Measurements from ENCODE around the gene SLC9A8.
"Not testable (repeated sequence)": the region's sequence is repeated elsewhere in the genome, so short reads cannot be mapped to it uniquely, and the experiment has no call there.

The SLC9A8 gene

DNA sequence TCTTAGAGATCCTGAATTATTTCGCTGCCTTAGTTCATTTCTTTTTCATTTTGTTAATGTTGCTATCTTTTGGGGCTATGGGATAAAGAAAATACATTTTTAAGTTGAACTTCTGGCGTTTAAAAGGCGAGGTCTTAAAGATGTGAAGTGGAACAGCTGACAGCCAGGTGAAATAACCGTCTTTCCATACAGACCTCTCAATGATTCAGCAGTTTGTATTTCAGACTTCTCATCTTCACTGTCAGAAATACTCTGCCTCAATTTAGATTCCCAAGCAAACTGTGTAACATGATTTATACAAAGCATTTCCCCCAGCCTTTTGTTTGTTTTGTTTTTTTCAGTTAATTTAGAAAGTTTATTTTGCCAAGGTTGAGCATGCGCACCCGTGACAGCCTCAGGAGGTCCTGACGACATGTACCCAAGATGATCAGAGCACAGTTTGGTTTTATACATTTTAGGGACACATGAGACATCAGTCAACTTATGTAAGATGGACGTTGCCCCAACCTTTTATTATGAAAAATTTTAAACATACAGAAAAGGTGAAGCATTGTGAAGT, 40.0 kb downstream of the SLC9A8 start:
- no peak for DNase-seq

DNA sequence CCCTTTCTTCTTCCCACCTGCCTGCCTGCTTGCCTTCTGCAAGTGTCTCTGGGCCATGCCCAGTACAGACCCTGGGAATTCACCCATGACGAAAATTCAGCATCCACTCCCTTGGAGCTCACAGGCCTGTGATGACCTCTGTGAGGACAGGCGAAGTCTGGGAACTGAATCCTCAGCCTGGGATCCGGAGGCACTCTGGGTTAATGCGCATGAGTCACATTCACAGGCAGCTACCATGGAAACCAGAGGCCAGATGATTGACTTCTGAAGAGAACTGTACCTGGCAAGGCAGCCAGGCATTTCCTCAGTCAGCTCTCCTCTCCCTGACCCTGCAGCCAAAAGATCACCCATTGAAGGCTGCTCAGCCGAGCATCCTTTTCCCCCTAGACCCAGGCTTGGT, 41.0 kb downstream of the SLC9A8 start:
- no peak for DNase-seq

DNA sequence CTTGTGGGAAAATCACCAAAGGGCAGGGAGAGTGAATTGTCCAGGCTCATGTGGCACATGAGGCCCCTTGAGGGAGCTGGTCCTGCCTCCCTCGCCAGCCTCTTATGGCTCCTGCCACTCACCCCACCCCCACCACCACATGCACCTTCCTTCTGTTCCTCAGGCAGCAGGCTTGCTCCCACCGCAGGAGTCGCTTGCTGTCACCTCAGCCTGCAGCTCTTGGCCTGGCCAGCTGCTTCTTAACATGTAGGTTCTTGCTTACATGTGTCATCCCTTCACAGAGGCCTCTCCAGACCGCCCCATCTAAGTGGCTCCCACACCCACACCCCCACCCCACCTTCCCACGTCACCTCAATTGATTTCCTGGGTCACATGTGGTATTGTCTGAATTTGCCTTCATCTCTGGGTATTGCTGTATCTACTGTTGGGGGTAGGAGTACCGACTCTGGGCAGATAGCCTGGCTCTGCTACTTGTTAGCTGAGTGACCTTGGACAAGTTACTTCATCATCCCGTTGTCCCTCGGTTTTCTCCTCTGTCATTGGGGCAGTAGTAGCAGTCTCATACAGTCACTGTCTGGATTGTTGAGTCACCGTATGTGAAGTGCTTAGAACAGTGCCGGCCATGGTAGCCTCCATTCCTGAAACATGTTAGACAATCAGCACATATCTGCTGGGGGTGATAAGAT, 41.7 kb downstream of the SLC9A8 start:
- no peak for DNase-seq

DNA sequence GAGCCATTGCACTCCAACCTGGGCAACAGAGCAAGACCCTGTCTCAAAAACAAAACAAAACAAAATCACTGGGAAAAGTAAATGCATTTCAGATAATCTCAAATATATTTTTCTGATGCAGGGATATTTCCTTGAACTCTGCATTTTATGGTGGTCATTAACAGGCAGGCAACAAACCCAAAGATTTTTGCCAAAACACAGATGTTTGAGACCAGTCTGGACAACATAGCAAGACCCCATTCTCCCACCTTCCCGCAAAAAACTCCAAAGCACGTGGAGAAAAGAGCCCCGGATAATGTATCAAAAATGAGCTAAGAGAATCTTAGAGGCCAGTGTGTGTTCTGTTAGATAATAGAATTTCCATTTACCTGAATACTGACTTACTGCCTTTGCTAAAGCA, 44.3 kb downstream of the SLC9A8 start:
- DNase-seq = no peak

DNA sequence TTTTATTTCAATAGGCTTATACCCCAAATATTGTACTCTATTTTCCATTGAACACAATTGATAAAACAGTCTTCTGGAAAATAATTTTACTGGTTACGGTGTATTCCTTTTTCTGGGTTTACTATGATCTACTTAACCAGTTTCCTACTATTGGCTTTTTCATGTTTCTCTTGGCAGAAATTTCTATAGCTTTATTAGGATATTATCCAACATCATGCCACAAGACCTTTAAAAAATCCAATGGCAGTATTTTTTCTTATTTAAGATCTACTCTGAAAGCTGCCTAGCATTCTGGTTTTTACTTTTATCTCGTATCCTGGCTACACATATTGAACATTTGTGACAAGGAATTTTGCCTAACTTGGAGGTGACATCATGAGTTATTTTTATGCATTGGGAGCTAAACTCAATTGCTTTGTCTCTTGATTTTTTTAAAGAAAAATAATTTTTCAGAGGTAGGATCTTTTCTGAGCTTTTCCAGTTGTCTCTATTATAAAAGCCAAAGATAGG, 45.5 kb downstream of the SLC9A8 start:
- DNase-seq = no peak

DNA sequence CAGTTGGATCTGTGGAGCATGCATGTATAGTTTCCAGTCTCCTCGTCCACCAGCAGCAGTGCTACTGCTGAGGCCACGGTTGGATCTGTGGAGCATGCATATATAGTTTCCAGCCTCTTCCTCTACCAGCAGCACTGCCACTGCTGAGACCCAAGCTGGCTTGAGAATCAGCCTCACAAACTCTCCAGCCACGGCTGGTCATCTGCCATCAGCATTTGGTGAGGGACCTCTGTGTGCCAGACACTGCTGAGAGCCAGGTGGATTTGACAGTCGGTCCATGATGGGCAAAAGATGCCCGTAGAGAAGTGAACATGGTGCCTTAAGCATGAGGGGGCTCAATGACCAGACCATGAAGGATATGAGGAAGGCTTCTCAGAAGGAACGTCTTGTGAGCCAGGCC, 46.4 kb downstream of the SLC9A8 start:
- no peak for DNase-seq

DNA sequence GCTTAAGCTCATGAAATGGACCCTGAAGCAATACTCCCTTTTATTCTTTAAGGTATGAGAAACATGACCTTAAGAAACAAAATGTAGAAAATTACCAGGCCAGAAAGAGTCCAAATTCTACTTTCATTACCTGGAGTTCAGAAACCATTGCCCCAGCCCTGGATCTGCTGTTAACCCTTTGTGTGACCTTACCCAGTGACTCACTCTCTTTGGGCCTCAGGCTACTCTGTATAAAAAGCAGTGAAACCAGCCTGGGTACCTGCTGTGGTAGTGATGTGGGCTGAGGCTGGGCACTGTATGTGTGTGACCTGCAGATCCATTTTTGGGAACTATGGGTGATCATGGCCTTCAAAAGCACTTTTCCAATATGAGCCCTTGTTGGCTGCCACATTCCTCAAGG, 47.2 kb downstream of the SLC9A8 start:
- no peak for DNase-seq

DNA sequence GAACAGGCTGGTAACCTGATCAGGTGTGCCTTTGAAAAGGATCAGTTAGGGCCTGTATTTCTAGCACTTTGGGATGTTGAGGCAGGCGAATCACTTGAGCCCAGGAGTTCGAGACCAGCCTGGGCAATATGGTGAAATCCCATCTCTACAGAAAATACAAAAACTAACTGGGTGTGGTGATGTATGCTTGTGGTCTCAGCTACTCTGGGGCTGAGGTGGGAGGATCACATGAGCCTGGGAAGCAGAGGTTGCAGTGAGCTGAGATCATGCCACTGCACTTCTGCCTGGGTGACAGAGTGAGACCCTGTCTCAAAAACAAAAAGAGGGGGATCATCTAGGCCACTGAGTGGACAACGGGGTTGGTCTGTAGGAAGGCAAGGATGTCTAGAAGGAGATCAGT, 48.6 kb downstream of the SLC9A8 start:
- not testable (repeated sequence) for DNase-seq

DNA sequence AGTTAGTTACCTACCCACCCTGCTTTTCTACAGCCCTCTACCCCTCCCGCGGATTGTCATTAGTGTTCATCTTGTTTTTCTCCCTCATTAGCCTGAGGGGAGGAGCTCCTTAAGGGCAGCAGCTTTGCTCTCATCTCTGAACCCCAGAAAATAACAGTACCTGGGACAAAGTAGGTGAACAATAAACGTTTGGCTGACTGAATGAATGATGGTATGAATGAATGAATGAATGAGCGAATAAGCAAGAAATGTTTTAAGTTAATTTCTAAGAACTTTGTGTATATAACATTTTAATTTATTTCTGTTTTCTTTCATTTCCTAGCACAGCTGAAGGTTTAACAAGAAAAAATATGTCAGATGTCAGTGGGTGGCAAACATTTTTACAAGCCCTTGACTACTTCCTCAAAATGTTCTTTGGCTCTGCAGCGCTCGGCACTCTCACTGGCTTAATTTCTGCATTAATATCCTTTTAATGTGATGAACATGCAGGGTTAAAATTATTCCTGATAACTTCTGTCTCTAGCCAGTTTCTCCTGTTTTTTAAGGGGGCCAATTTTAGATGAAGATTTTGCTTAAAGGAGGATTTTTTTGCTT, 50.1 kb downstream of the SLC9A8 start:
- DNase-seq = no peak

DNA sequence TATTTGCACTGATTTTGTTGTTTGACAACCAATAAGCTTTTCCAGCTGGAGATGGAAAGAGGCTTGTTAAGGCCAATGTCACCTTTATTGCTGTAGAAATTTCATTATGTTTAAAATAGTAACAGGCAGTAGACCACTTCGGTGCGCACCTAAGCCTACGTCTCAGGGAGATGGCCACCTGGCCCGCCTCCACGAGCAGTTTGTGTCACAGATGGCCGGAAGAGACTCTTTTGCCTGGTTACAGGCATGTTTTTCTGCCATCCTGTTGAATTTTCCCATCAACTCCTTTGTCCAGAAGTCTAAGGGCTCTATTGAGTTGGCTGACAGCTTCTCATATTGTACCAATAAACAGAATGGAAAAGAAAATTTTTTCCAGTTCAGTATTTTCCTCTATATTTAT, 51.0 kb downstream of the SLC9A8 start:
- no peak for DNase-seq

DNA sequence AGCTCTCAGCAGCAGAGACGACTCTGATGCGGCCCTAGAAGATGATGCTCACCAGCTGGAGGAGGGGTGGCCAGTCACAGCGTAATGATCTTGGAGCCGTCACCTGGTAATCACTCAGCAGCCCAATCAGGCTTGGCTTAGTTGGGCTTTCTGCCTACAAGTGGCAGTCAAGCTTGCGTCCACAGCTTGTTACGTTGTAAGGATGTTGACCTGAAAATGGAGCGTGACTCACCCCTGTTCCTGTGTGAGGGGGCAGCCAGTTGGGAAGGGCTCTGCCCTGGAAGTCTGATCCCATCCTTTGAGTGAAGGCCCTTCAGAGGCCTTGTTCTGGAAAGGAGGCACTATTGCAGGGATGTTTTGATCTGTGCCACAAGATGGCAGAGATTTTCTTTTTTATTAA, 52.9 kb downstream of the SLC9A8 start:
- no peak for DNase-seq

DNA sequence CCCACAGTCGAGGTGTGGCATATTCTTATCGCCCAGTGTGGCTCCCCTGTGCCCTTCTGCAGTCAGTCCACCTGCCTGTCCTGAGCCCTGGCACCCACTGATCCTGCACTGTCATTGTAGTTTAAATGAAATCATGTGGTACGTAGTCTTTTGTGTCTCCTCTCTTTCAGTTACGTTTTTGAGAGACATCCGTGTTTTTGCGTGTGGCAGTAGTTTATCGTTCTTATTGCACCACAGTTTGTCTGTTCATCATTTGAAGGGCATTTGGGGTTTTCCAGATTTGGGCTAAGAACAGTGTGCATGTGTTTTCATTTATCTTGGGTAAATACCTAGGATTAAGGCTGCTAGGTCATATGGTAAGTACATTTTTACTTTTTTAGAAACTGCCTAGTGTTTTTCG, 53.4 kb downstream of the SLC9A8 start:
- DNase-seq = no peak

DNA sequence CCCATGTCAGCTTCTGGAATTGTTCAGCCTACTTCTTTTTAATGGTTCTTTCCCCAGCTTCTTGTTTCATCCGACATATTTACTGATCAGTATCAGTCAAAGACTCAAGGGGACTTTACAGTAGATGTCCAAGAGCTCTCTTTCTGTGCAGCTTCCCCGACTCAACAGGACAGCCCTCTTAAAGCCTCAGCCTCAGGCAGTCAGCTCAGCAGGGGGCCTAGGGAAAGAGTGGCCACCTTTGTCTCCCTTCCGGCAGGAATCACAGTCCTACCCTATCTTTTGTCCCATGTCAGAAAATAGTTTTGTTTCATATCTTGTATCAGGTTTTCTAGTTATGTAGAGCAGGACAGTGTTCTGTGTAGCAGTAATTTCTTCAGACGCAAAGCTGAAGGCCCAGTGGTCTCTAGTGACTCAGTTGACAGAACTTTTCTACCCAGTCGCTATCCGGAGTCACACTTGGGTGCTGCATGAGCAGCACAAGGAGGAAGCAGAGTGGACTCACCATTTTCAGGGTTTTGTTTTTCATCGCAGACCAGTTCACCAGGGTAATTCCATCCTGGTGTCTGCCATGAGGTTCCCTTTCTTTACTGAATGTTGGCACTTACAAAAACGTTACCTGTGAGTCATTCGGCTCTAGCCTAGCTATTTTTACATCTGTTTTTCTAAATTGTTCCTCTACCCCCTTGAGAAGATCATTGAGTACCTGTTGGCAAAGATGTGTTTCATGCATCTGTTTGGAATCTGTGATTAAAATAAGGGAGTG, 55.0 kb downstream of the SLC9A8 start:
- DNase-seq = no peak

DNA sequence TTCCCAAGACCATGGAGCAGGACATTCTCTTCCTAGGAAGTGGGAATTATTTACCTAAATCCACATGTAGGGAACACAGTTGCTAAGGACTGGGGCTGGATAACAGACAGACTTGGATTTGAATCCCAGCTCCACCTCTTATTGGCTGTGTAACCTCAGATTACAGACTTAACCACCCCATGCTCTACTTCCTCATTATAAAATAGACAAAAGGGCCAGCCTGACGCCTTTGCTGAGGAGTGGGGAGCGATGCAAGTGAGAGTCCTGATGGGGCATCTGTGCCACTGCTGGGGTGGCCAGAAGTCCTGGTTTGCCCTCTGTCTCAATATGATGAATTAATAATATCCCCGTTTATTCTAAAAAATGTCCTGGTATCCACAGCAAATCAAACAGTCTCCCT, 55.9 kb downstream of the SLC9A8 start:
- peak; percentile 32 for DNase-seq

DNA sequence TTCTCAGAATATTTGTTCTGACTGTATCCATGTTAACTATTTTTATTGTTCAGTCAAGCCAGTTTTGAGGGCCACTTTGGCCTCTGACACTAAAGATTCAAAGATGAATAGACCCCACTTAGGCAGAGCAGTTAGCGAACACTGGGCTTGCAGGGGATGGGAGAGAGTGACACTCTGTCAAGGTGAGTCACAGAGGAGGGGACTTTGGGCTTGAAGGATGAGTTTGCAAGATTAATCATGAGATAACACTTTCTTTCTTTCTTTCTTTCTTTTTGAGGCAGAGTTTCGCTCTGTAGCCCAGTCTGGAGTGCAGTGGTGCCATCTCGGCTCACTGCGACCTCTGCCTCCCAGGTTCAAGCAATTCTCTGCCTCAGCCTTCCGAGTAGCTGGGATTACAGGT, 56.3 kb downstream of the SLC9A8 start:
- no peak for DNase-seq

DNA sequence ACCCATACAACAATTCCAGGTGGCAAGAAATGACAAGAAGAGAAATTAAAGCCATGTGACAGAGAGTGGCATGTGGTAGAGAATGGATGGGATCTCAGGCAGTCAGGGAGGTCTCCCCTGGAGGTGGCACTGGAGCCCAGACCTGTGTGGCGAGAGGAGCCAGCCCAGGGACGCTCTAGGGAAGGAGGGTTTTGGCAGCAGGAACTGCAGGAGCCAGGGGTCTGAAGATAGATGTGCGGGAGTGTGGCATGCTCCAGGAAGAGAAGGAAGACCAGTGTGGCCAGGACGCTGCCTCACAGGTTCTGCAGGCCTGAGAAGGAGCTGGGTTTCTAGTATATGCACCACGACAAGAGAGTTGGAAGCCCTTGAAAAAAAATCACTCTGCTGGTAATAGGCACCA, 57.6 kb downstream of the SLC9A8 start:
- DNase-seq = no peak

DNA sequence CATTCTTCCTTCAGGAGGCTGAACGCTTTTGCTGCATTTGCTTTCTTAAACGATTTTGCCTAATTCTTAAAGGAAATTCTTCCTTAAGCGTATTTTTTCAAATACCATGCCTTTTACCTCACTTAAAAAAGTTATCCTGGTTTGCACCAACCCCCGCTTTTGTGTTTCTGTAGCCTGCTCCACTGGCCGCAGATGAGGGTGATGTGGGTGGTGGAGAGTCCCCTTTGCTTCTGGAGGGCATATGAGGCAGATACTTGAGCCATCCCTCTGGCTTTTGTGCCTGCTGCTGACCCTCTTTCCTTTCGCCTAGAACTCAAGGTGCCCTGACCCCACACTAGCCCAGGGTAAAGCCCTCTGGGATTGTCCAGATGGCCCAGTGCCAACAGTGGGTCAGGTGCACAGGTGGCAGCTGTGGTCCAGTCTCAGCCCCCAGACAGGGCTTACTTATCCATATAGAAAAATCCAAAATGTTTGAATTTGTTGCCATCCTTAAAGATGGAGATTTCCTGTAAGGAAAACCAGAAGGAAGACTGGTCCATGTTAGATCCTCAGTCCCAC, 58.8 kb downstream of the SLC9A8 start:
- DNase-seq = no peak

DNA sequence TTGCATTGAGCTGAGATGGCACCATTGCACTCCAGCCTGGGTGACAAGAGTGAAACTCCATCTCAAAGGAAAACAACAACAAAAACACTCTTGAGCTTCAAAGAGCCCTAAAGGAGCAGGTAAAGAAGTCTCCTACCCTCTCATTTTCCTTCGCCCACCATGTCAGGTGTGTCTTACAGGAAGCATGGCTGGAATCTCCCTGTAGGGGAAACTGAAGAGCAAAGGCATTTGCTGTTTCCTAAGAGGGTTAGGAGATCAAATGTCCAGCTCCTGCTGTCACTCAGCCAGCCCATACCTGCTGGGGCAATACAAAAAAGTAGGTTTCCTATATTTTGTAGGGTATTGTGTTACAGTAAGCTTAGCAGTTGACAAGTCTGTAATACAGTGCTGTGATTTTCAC, 59.4 kb downstream of the SLC9A8 start:
- no peak for DNase-seq

DNA sequence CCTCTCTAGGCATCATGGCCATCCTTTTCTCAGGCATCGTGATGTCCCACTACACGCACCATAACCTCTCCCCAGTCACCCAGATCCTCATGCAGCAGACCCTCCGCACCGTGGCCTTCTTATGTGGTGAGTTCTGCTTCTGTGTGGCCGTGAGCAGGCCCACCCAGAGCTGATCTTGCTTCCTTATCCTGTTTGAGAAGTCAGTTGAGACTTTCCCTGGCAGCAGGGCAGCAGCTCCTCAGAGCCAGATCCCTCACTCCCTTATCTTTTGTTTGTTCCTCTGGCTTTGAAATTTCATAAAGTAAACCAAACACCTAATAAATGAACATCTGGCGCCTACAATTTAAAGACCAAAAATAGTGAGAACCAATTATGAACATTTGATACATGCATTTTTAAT, 62.1 kb downstream of the SLC9A8 start:
- DNase-seq = no peak

DNA sequence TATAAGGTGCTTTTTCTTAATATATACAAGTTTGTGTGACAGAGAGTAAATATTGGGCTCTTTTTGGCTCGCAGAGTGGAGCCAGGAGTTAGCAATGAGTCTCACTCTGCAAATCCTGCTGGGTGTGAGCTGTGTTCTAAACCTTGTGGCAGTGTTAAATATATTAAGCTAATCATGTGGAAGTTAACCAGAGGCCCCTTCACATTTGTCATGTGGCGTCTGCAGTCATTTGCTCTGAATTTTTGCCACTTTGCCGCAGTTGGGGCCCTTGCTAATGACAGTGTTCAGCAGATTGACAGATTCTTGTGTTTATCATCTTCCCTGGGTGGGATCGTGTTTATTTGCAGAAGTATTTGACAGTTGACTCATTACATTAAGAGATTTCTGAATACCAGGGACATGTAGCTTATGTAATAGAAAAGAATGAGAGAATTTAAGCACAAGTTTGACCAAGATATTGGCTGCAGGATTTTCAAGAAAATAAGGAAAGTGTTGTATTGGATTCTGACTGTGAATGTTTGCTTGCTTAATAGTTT, 64.8 kb downstream of the SLC9A8 start:
- no peak for DNase-seq

DNA sequence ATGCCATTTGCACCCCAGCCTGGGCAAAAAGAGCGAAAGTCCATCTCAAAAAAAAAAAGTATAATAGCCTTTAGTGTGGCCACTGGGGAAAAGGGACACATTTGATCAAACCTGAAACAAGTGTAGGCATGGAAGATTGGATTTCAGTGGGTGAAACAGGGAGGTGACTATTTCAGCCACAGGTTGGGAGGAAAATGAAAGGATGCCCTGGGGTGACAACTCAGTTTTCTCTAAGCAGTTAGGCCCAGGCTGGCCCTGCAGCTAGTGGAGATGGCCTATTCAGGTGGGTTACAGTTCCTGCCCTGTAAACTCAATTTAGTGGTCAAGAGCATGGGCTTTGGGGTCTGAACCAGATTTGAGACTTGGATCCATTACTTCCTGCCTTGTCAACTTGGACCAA, 66.3 kb downstream of the SLC9A8 start:
- DNase-seq = no peak

DNA sequence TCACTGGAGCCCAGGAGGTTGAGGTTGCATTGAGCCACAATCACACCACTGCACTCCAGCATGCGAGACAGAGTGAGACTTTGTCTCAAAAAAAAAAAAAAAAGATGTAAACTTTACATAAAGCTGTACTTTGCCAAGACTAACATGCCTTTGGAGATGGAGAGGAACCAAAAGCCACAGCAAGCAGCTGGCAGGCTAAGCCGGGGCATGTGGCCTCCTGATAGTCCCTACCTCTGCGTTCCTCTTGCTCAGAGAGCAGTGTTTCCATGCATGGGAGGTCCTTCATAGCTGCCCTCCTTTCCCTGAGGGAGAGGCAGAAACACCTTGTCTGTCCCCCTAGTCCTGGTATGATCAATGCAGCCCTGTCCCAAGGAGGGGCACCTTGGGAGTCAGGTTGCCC, 67.5 kb downstream of the SLC9A8 start:
- no peak for DNase-seq

DNA sequence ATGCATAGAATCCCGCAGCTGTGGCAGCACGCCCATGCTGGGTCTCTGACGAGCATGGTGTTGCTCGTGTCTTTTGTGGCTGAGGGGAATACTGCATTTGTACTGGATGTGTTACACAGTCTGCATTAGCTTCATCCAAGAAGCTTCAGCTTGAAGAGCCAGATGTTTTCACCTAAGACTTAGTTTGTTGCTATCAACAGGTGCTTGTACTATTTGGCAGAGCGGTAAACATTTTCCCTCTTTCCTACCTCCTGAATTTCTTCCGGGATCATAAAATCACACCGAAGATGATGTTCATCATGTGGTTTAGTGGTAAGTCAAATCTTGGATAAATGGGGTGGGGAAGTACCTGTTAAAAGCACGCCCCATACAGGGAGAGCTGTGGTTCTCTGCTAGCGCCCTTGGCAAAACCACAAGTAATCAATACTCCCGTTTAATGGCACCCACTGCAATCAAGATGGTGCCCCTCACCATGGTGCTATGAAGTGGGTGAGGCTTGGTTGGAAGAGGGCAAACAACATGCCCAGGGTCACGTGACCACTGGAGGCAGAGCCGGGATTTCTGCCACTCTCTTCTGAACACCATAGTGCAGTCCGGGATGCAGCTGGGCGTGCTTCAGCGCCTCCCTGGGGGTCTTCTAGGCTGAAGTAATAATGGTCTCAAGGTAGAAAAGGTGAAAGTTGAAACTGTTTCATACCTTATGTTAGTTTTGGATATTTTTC, 68.3 kb downstream of the SLC9A8 start:
- no peak for DNase-seq

Measured in hematopoietic multipotent progenitor cell treated with erythropoietin and hydrocortisone succinate and interleukin-3 and kit ligand, for 6 days (in vitro differentiated cells).